ENCODE results near the gene TRIM34. TPM values are rescaled to one million over a fixed set of nuclear protein-coding genes. Genes with fewer than 3 reads are reported as not detected.

TRIM34 gene
- total and polyA plus RNA-seq, 2 of the 4 experiments (the other 2 are of a cell fraction), result 6.1 to 8.6 TPM

DNA sequence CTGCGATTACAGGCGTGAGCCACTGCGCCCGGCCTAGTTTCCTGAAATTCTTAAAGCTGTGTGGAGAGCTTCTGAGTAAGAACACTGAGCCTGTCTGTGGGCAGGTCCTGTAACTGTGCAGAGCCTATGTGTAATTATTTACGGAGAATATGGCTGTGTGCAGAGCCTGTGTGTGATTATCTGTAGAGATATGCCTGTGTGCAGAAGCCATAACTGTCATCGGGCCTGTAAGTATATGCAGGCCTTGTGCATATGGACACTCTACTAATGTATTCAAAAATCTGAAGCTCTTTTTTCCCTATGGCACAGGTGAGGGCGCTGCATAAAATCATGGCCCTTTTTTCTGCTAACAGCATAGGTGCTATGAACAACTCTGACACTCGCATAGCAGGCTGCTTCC is 44.2 kb upstream of the TRIM34 start, which contains the start of gene OR52B6:
TSS of gene OR52B6 (plus strand) at position 301 of the 400 bp plus-strand sequence. CDS start at position 301, 0 bp downstream.
- dilution Hi-C loops (cut with HindIII; ENCODE audit: low sequenced_read_pairs, unreplicated experiment) (no loop called here), in situ Hi-C loops (cut with MboI; ENCODE audit: low sequenced_read_pairs) (no loop called here), intact Hi-C loops (cut with micrococcal nuclease) (no loop called here)
- Histone ChIP-seq H3K4ac (ENCODE audit: low read depth, low read length) (no peak within 1 kb of the TSS), H2AFZ (replicated peaks; ENCODE audit: low read length, poor library complexity) (no peak within 1 kb of the TSS), H2AK9ac (replicated peaks; ENCODE audit: low read depth, low read length, poor library complexity) (no peak within 1 kb of the TSS), H2BK5ac (ENCODE audit: low read depth, low read length, poor library complexity, severe bottlenecking) (no peak within 1 kb of the TSS), H3K9ac (ENCODE audit: low read depth, low read length) (no peak within 1 kb of the TSS), H3K4me2 (ENCODE audit: low read depth, low read length) (no peak within 1 kb of the TSS), H3K14ac (replicated peaks; ENCODE audit: low read depth, low read length) (no peak within 1 kb of the TSS), H3K36me3 (ENCODE audit: control insufficient read depth, insufficient read depth, low read length) (no peaks in the 10 kb centered on the region), H2BK15ac (ENCODE audit: low read depth, low read length) (no peak within 1 kb of the TSS), H3K18ac (ENCODE audit: low read depth, low read length) (no peak within 1 kb of the TSS), H3K56ac (ENCODE audit: extremely low read depth, insufficient read depth, low read length) (no peak within 1 kb of the TSS), H4K8ac (ENCODE audit: low read depth in 2 of 2, low read length in 2 of 2) (no peak within 1 kb of the TSS), H3K23ac (ENCODE audit: low read depth, low read length) (no peak within 1 kb of the TSS), H3K4me3 (ENCODE audit: insufficient read depth, low read depth, low read length) (no peak within 1 kb of the TSS), H4K5ac (ENCODE audit: low read depth, low read length) (no peak within 1 kb of the TSS), H2BK120ac (ENCODE audit: low read depth, low read length) (no peak within 1 kb of the TSS), H4K20me1 (ENCODE audit: insufficient read depth, low read length) (no peaks in the 10 kb centered on the region), H2AK5ac (ENCODE audit: low read depth, low read length) (no peak within 1 kb of the TSS), H4K91ac (ENCODE audit: insufficient read depth, low read depth, low read length) (no peak within 1 kb of the TSS), H3K79me1 (ENCODE audit: low read depth in 1 of 2, low read length in 2 of 2) (no peaks in the 10 kb centered on the region), H2BK20ac (ENCODE audit: low read depth, low read length) (no peak within 1 kb of the TSS), H3K9me3 (ENCODE audit: control insufficient read depth, insufficient read depth, low read length) (no peaks in the 10 kb centered on the region), H3K4me1 (ENCODE audit: control insufficient read depth, insufficient read depth, low read length) (no peaks in the 10 kb centered on the region), H3K27ac (ENCODE audit: insufficient read depth, low read length) (no peak within 1 kb of the TSS), H3K27me3 (ENCODE audit: control insufficient read depth, insufficient read depth, low read length) (no peaks in the 10 kb centered on the region; the same call in 1 of the 2 replicates), H3K9me1 (ENCODE audit: insufficient read depth, low read length) (no peaks in the 10 kb centered on the region)
- POLR2A ChIA-PET (ENCODE audit: unreplicated experiment), result no interaction called here
- DNase-seq (no peak), ATAC-seq (ENCODE audit: low read depth) (no peak)
- TF ChIP-seq BHLHE40 (IDR thresholded peaks at IDR 0.05; ENCODE audit: low read depth, low read length), result no peak
- TF ChIP-seq, protein P1, sequence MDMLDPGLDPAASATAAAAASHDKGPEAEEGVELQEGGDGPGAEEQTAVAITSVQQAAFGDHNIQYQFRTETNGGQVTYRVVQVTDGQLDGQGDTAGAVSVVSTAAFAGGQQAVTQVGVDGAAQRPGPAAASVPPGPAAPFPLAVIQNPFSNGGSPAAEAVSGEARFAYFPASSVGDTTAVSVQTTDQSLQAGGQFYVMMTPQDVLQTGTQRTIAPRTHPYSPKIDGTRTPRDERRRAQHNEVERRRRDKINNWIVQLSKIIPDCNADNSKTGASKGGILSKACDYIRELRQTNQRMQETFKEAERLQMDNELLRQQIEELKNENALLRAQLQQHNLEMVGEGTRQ (IDR thresholded peaks at IDR 0.05; ENCODE audit: low read depth, low read length), result no peak
- 78% methylated on average over 5 of the region's 8 CpGs; no CpG with 5 or more reads in 1 of the 2 experiments for WGBS, 2 experiments (ENCODE audit: extremely low coverage in 2 of 2, insufficient read length in 1 of 2)
- no TSS peak for BruUV-seq (replicated peaks)
- CTCF ChIA-PET, result interaction anchor here (0.7 kb wide), 1 partner anchor 706 kb away, joined by 4 read pairs; no protein-coding TSS in a partner anchor
